Loucy (cell line): ENCODE results near the gene KCNV2.

Experiments
- H2AFZ ChIP-seq: fragments of 200-600 bp; sonication (generic); 2 replicates; pipeline ENCODE4 v1.6.0; 2016; ENCODE audit warnings: antibody characterized with exemption, mild to moderate bottlenecking, low read length, moderate library complexity
- H3F3A ChIP-seq: fragments of 200-600 bp; 2 replicates; pipeline ENCODE4 v1.6.0; 2016; ENCODE audit warnings: antibody characterized with exemption, low read depth, mild to moderate bottlenecking
- H3K27me3 ChIP-seq: fragments of 200-600 bp; sonication (generic); 2 replicates; pipeline ENCODE4 v1.6.1; 2014; ENCODE audit warnings: low read length, mild to moderate bottlenecking; ENCODE audit not compliant: insufficient read depth, poor library complexity, severe bottlenecking
- H3K36me3 ChIP-seq: fragments of 200-600 bp; sonication (generic); 2 replicates; pipeline ENCODE4 v1.6.1; 2016; ENCODE audit warnings: low read length; ENCODE audit not compliant: insufficient read depth
- H3K4me1 ChIP-seq: fragments of 200-600 bp; sonication (generic); 2 replicates; pipeline ENCODE4 v1.5.1; 2014; ENCODE audit warnings: low read length, mild to moderate bottlenecking; ENCODE audit not compliant: insufficient read depth, poor library complexity, severe bottlenecking
- H3K4me2 ChIP-seq: fragments of 200-600 bp; sonication (generic); 2 replicates; pipeline ENCODE4 v1.6.0; 2014; ENCODE audit warnings: antibody characterized with exemption, low read length, low read depth, mild to moderate bottlenecking; ENCODE audit not compliant: poor library complexity, severe bottlenecking
- H3K4me3 ChIP-seq: fragments of 200-600 bp; sonication (generic); 2 replicates; pipeline ENCODE4 v1.5.1; 2014; ENCODE audit warnings: low read length, mild to moderate bottlenecking, mixed read lengths; ENCODE audit not compliant: poor library complexity, severe bottlenecking
- H3K79me2 ChIP-seq: fragments of 200-600 bp; sonication (generic); 2 replicates; pipeline ENCODE4 v1.6.1; 2014; ENCODE audit warnings: low read length; ENCODE audit not compliant: insufficient read depth
- H3K9ac ChIP-seq: fragments of 200-600 bp; sonication (generic); 2 replicates; pipeline ENCODE4 v1.6.0; 2014; ENCODE audit warnings: mild to moderate bottlenecking, low read depth, low read length, moderate library complexity; ENCODE audit not compliant: poor library complexity, severe bottlenecking
- H3K9me2 ChIP-seq: fragments of 200-600 bp; sonication (generic); replicated peaks from 2 replicates; pipeline ENCODE4 v1.6.1; 2016; ENCODE audit warnings: low read depth, low read length, mixed read lengths
- H3K9me3 ChIP-seq: fragments of 200-600 bp; sonication (generic); 2 replicates; pipeline ENCODE4 v1.6.1; 2014; ENCODE audit warnings: mild to moderate bottlenecking, antibody characterized with exemption, low read length, low read depth; ENCODE audit not compliant: insufficient read depth
- H4K20me1 ChIP-seq: fragments of 200-600 bp; sonication (generic); 2 replicates; pipeline ENCODE4 v1.6.0; 2014; ENCODE audit warnings: antibody characterized with exemption, low read length, mild to moderate bottlenecking; ENCODE audit not compliant: insufficient read depth, poor library complexity, severe bottlenecking
- CTCF ChIP-seq: fragments of 200-600 bp; sonication (generic); conservative IDR thresholded peaks from 2 replicates; pipeline ENCODE4 v1.5.1; 2014; ENCODE audit warnings: mild to moderate bottlenecking, antibody characterized with exemption, low read length
- EZH2phosphoT487 ChIP-seq: fragments of 200-600 bp; IDR thresholded peaks from 2 replicates; pipeline ENCODE4 v1.6.1; 2018; ENCODE audit warnings: antibody characterized with exemption, mild to moderate bottlenecking, moderate library complexity, borderline replicate concordance

Gene KCNV2

GRCh38 chr9:2767800-2768677, 50.7 kb downstream of the KCNV2 start:
- no peak overlapping the region for H3K4me2 ChIP-seq
- H3K4me1 ChIP-seq: peaks cover 31% of the 10 kb centered on the region
- H3K9ac ChIP-seq: no peak overlapping the region
- no peak overlapping the region for H3K4me3 ChIP-seq
- H3K9me3 ChIP-seq: no peaks in the 10 kb centered on the region
- peaks cover 17% of the 10 kb centered on the region; the same call in 1 of the 2 replicates for H3K36me3 ChIP-seq
- H3K9me2 ChIP-seq: no peaks in the 10 kb centered on the region
- H3K27me3 ChIP-seq: no peaks in the 10 kb centered on the region
- no peaks in the 10 kb centered on the region for H3K79me2 ChIP-seq
- no peak overlapping the region for H2AFZ ChIP-seq
- H4K20me1 ChIP-seq: no peaks in the 10 kb centered on the region
- TF ChIP-seq EZH2phosphoT487 (no peak), CTCF (no peak)
- peaks cover 6% of the 10 kb centered on the region for H3F3A ChIP-seq

GRCh38 chr9:2771087-2771486, 53.8 kb downstream of the KCNV2 start:
- Histone ChIP-seq H3K36me3 (peaks cover 32% of the 10 kb centered on the region; the same call in 1 of the 2 replicates), H3K9me3 (peaks cover 6% of the 10 kb centered on the region; the same call in 1 of the 2 replicates), H3K9ac (no peak overlapping the region), H3K9me2 (no peaks in the 10 kb centered on the region), H3K4me2 (no peak overlapping the region), H3K79me2 (no peaks in the 10 kb centered on the region), H2AFZ (no peak overlapping the region), H3K4me3 (no peak overlapping the region), H3K4me1 (peaks cover under 1% of the 10 kb centered on the region), H3F3A (no peaks in the 10 kb centered on the region), H3K27me3 (no peaks in the 10 kb centered on the region), H4K20me1 (no peaks in the 10 kb centered on the region)
- TF ChIP-seq EZH2phosphoT487: no peak
- TF ChIP-seq CTCF: no peak

GRCh38 chr9:2771661-2772060, 54.4 kb downstream of the KCNV2 start:
- no peaks in the 10 kb centered on the region for H3K4me1 ChIP-seq
- no peaks in the 10 kb centered on the region for H3F3A ChIP-seq
- H3K4me2 ChIP-seq: no peak overlapping the region
- H2AFZ ChIP-seq: no peak overlapping the region
- no peak overlapping the region for H3K4me3 ChIP-seq
- peaks cover 6% of the 10 kb centered on the region; the same call in 1 of the 2 replicates for H3K9me3 ChIP-seq
- H3K36me3 ChIP-seq: peaks cover 38% of the 10 kb centered on the region; the same call in 1 of the 2 replicates
- no peaks in the 10 kb centered on the region for H3K27me3 ChIP-seq
- no peak overlapping the region for H3K9ac ChIP-seq
- no peaks in the 10 kb centered on the region for H4K20me1 ChIP-seq
- TF ChIP-seq EZH2phosphoT487: no peak
- TF ChIP-seq CTCF: no peak
- H3K9me2 ChIP-seq: no peaks in the 10 kb centered on the region
- H3K79me2 ChIP-seq: no peaks in the 10 kb centered on the region
